ENCODE measurements around the gene OVCH1. TPM values are rescaled to one million over a fixed set of nuclear protein-coding genes. Genes with fewer than 3 reads are reported as not detected.
"Not testable (repeated sequence)": the region's sequence is repeated elsewhere in the genome, so short reads cannot be mapped to it uniquely, and the experiment has no call there.

Gene OVCH1
- total RNA-seq, 4 donors from 2014 or later: 0.35 to 1.0 TPM; not detected in 2

- intact Hi-C loops (cut with DNase I; ENCODE audit: low total_unique reads): no loop called here
- no peak for DNase-seq
- TF ChIP-seq POLR2A (IDR thresholded peaks at IDR 0.05) (no peak), CTCF (IDR thresholded peaks at IDR 0.05) (no peak)
- no peaks in the 10 kb centered on the region for H3K27me3 ChIP-seq
- no peaks in the 10 kb centered on the region for H3K9me3 ChIP-seq
- H3K4me1 ChIP-seq: no peaks in the 10 kb centered on the region
- H3K4me3 ChIP-seq: no peak overlapping the region
- H3K27ac ChIP-seq: no peak overlapping the region
- H3K36me3 ChIP-seq: no peaks in the 10 kb centered on the region
These were observed 50.1 kb downstream of the OVCH1 start for GRCh38 chr12:29447285-29447975.

GRCh38 chr12:29439506-29439905 lies 58.0 kb downstream of the OVCH1 start:
- TF ChIP-seq POLR2A (IDR thresholded peaks at IDR 0.05): no peak
- TF ChIP-seq CTCF (IDR thresholded peaks at IDR 0.05): no peak
- intact Hi-C loops (cut with DNase I; ENCODE audit: low total_unique reads): no loop called here
- no peaks in the 10 kb centered on the region for H3K9me3 ChIP-seq
- H3K27me3 ChIP-seq: no peaks in the 10 kb centered on the region
- H3K36me3 ChIP-seq: no peaks in the 10 kb centered on the region
- no peak for DNase-seq
- no peak overlapping the region for H3K4me3 ChIP-seq
- no peaks in the 10 kb centered on the region for H3K4me1 ChIP-seq
- no peak overlapping the region for H3K27ac ChIP-seq

- no peak for DNase-seq
- intact Hi-C loops (cut with DNase I; ENCODE audit: low total_unique reads): no loop called here
- Histone ChIP-seq H3K4me3 (no peak overlapping the region), H3K9me3 (no peaks in the 10 kb centered on the region), H3K4me1 (no peaks in the 10 kb centered on the region), H3K36me3 (no peaks in the 10 kb centered on the region), H3K27me3 (no peaks in the 10 kb centered on the region), H3K27ac (no peak overlapping the region)
- TF ChIP-seq POLR2A (IDR thresholded peaks at IDR 0.05): no peak
- TF ChIP-seq CTCF (IDR thresholded peaks at IDR 0.05): no peak
These were observed 58.6 kb downstream of the OVCH1 start for GRCh38 chr12:29438752-29439408.

GRCh38 chr12:29437575-29437974 lies 59.9 kb downstream of the OVCH1 start:
- H3K27ac ChIP-seq: no peak overlapping the region
- no peaks in the 10 kb centered on the region for H3K36me3 ChIP-seq
- DNase-seq: no peak
- intact Hi-C loops (cut with DNase I; ENCODE audit: low total_unique reads): no loop called here
- no peaks in the 10 kb centered on the region for H3K27me3 ChIP-seq
- TF ChIP-seq POLR2A (IDR thresholded peaks at IDR 0.05) (no peak), CTCF (IDR thresholded peaks at IDR 0.05) (no peak)
- no peaks in the 10 kb centered on the region for H3K9me3 ChIP-seq
- no peak overlapping the region for H3K4me3 ChIP-seq
- no peaks in the 10 kb centered on the region for H3K4me1 ChIP-seq

GRCh38 chr12:29436815-29437214 lies 60.7 kb downstream of the OVCH1 start:
- H3K9me3 ChIP-seq; H3K36me3 ChIP-seq; intact Hi-C loops (cut with DNase I; ENCODE audit: low total_unique reads); H3K27ac ChIP-seq; DNase-seq; H3K4me1 ChIP-seq; H3K4me3 ChIP-seq; H3K27me3 ChIP-seq: not testable (repeated sequence)
